Liver (tissue), 9 donors: Measurements from ENCODE around the gene ZFP69B. TPM values are rescaled to one million over a fixed set of nuclear protein-coding genes. Genes with fewer than 3 reads are reported as not detected.

Experiments used
- DNase-seq: peaks from one replicate; pipeline ENCODE4 v3.0.0-alpha.2; 2017; ENCODE audit warnings: low spot score
- H3K27ac ChIP-seq, 2 donors: one replicate each; pipeline ENCODE4 v1.7.0; 2013; ENCODE audit warnings: inconsistent platforms in 2 of 2, low read length in 2 of 2, control low read depth in 1 of 2, low read depth in 1 of 2, mild to moderate bottlenecking in 1 of 2
- H3K27me3 ChIP-seq, 4 donors: one replicate each; pipeline versions ENCODE4 v1.6.1 to v1.7.0; 2013; ENCODE audit warnings: low read length in 3 of 4, inconsistent platforms in 1 of 4, mild to moderate bottlenecking in 1 of 4, moderate library complexity in 1 of 4; ENCODE audit not compliant: control insufficient read depth in 4 of 4, insufficient read depth in 4 of 4
- H3K36me3 ChIP-seq, 4 donors: one replicate each; pipeline versions ENCODE4 v1.6.1 to v1.7.0; 2013; ENCODE audit warnings: low read length in 3 of 4, mild to moderate bottlenecking in 3 of 4, low read depth in 1 of 4, moderate library complexity in 1 of 4; ENCODE audit not compliant: control insufficient read depth in 4 of 4, insufficient read depth in 3 of 4
- H3K4me1 ChIP-seq, 4 donors: one replicate each; pipeline versions ENCODE4 v1.6.1 to v1.7.0; 2013; ENCODE audit warnings: low read length in 3 of 4, mild to moderate bottlenecking in 3 of 4, moderate library complexity in 1 of 4; ENCODE audit not compliant: control insufficient read depth in 4 of 4, insufficient read depth in 4 of 4
- H3K4me3 ChIP-seq, 3 donors: one replicate each; pipeline versions ENCODE4 v1.6.1 to v1.7.0; 2013; ENCODE audit warnings: low read length in 3 of 3, control low read depth in 1 of 3, low read depth in 1 of 3, mild to moderate bottlenecking in 1 of 3
- H3K9ac ChIP-seq, 2 donors: one replicate each; pipeline ENCODE4 v1.7.0; 2013; ENCODE audit warnings: low read length in 2 of 2, mild to moderate bottlenecking in 2 of 2, moderate library complexity in 2 of 2, control low read depth in 1 of 2, low read depth in 1 of 2
- H3K9me3 ChIP-seq, 4 donors: one replicate each; pipeline versions ENCODE4 v1.6.1 to v1.7.0; 2013; ENCODE audit warnings: low read length in 3 of 4; ENCODE audit not compliant: control insufficient read depth in 4 of 4
- EGR1 ChIP-seq, 2 donors: IDR thresholded peaks; 2 replicates each; pipeline ENCODE4 v1.6.1; 2016 to 2018; ENCODE audit warnings: antibody characterized with exemption in 2 of 2, low read depth in 2 of 2
- FOXA1 ChIP-seq: IDR thresholded peaks from 2 replicates; pipeline ENCODE4 v1.6.1; 2016; ENCODE audit warnings: antibody characterized with exemption
- FOXA2 ChIP-seq: IDR thresholded peaks from 2 replicates; pipeline ENCODE4 v1.6.1; 2016; ENCODE audit warnings: antibody characterized with exemption
- GABPA ChIP-seq, 2 donors: IDR thresholded peaks in 1 of 2; conservative IDR thresholded peaks in 1 of 2; 2 replicates each; pipeline ENCODE4 v1.6.1; 2016; ENCODE audit warnings: antibody characterized with exemption in 2 of 2, mild to moderate bottlenecking in 1 of 2, moderate library complexity in 1 of 2
- HNF4A ChIP-seq, 2 donors: conservative IDR thresholded peaks; 2 replicates each; pipeline ENCODE4 v1.6.1; 2016; ENCODE audit warnings: antibody characterized with exemption in 2 of 2, mild to moderate bottlenecking in 2 of 2
- HNF4G ChIP-seq: IDR thresholded peaks from 2 replicates; pipeline ENCODE4 v1.6.1; 2016; ENCODE audit warnings: antibody characterized with exemption
- JUND ChIP-seq, 2 donors: IDR thresholded peaks; 2 replicates each; pipeline ENCODE4 v1.6.1; 2016; ENCODE audit warnings: antibody characterized with exemption in 2 of 2
- NR2F2 ChIP-seq: IDR thresholded peaks from 2 replicates; pipeline ENCODE4 v1.6.1; 2016; ENCODE audit warnings: antibody characterized with exemption
- RAD21 ChIP-seq, 2 donors: IDR thresholded peaks; 2 replicates each; pipeline ENCODE4 v1.6.1; 2016; ENCODE audit warnings: antibody characterized with exemption in 2 of 2, mild to moderate bottlenecking in 2 of 2
- RXRA ChIP-seq, 2 donors: IDR thresholded peaks; 2 replicates each; pipeline ENCODE4 v1.6.1; 2017 to 2018; ENCODE audit warnings: antibody characterized with exemption in 2 of 2, mild to moderate bottlenecking in 1 of 2
- SP1 ChIP-seq: IDR thresholded peaks from 2 replicates; pipeline ENCODE4 v1.6.1; 2018; ENCODE audit warnings: antibody characterized with exemption, mild to moderate bottlenecking
- TAF1 ChIP-seq: conservative IDR thresholded peaks from 2 replicates; pipeline ENCODE4 v1.6.1; 2016; ENCODE audit warnings: antibody characterized with exemption, mild to moderate bottlenecking
- YY1 ChIP-seq: IDR thresholded peaks from 2 replicates; pipeline ENCODE4 v1.6.1; 2016; ENCODE audit warnings: antibody characterized with exemption, mild to moderate bottlenecking
- WGBS: extraction: QIAGEN DNeasy Blood & Tissue Kit; methylation state at CpG from one replicate; pipeline ENCODE4 v1.1.7; 2013; 5-methylcytosine and 5-hydroxymethylcytosine counted together
- polyA plus RNA-seq, 2 donors: library from polyadenylated mRNA; stranded (reverse) in 1 of 2; unstranded in 1 of 2; fragments of 200-250 nt in 1 of 2; fragments of >200 nt in 1 of 2; fragmentation: Nextera tagmentation in 1 of 2; extraction: Ambion mirVana in 1 of 2; gene quantifications; one replicate each; pipeline versions ENCODE4 v1.2.1 to v1.2.3, GENCODE V29; 2013 to 2015
- total RNA-seq, 2 donors: library from RNA; depleted of rRNA; stranded (reverse); fragments of >200 nt; gene quantifications; one replicate each; pipeline ENCODE4 v1.2.3, GENCODE V29; 2014
- TF ChIP-seq, protein P1 (sequence below): IDR thresholded peaks from 2 replicates; pipeline ENCODE4 v1.6.1; 2016; ENCODE audit warnings: antibody characterized with exemption
- TF ChIP-seq, protein P2 (sequence below): IDR thresholded peaks from 2 replicates; pipeline ENCODE4 v1.6.1; 2016; ENCODE audit warnings: antibody characterized with exemption
- TF ChIP-seq, protein P3 (sequence below): IDR thresholded peaks from 2 replicates; pipeline ENCODE4 v1.6.1; 2016; ENCODE audit warnings: antibody characterized with exemption
- TF ChIP-seq, protein P4 (sequence below): fragments of 150-350 bp; IDR thresholded peaks from 2 replicates; pipeline ENCODE4 v1.5.1; 2017; ENCODE audit warnings: improper control_type of control experiment, low read depth, low read length; ENCODE audit not compliant: missing input control
- TF ChIP-seq, protein P5 (sequence below): IDR thresholded peaks from 2 replicates; pipeline ENCODE4 v1.6.1; 2016; ENCODE audit warnings: antibody characterized with exemption, mild to moderate bottlenecking
- donor health status: healthy.
- donor health status: healthy.
- donor health status: healthy.
- donor health status: healthy.
- donor health status: healthy.

The ZFP69B gene
- total and polyA plus RNA-seq, 4 donors: 0.19 to 0.92 (median 0.62) TPM

DNA sequence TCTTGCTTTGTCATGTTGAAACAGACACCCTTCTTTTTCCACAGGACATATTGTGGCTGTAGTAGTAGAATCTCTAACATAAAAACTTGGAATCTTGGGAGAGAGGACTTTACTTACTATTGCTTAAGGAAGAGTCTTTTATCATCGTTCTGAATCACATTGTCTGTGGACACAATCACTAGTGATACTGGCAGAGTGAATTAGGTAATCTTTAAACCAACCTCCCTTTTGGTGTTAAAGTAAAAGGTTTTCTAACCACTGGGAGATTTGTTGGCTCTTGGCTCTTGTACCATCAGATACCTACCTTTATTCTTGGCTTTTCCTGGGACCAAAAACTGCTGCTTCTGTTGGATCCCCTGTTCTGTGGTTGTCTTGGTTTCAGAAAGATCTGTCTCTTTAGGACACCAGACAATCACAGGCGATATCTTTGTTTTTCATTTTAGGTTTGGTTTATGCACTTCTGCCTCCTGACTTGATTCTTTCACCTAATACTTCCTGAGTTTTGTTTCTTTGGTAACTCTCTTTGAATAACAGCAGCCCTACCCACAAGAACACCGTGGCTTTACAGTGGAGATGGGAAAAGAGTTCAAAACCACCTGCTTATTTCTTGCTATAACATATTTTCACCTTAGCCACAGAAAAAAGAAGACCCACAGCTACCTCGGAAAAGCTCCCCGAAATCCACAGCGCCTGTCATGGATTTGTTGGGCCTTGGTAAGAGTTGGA lies 36.6 kb upstream of the ZFP69B start:
- WGBS: 82% methylated on average over 6 of the region's 6 CpGs
- peaks cover 12 to 69% (median 58%) of the 10 kb centered on the region in 4 donors for H3K36me3 ChIP-seq
- no peak overlapping the region for H3K9ac ChIP-seq
- no peak overlapping the region for H3K4me3 ChIP-seq
- no peak overlapping the region for H3K27ac ChIP-seq
- TF ChIP-seq JUND (IDR thresholded peaks at IDR 0.05) (no peak), EGR1 (IDR thresholded peaks at IDR 0.05; ENCODE audit: low read depth in 2 of 2) (no peak), HNF4G (no peak), GABPA (IDR thresholded peaks at IDR 0.05 in 1 of 2, conservative IDR thresholded peaks at IDR 0.05 in 1 of 2) (no peak), RAD21 (IDR thresholded peaks at IDR 0.05) (peak in 1 of 2 donors; percentile 10), TAF1 (no peak), HNF4A (conservative IDR thresholded peaks at IDR 0.05) (peak in 1 of 2 donors; percentile 31), FOXA1 (no peak), YY1 (no peak), FOXA2 (no peak), RXRA (IDR thresholded peaks at IDR 0.05) (peak in 1 of 2 donors; percentile 38), SP1 (no peak), NR2F2 (no peak)
- TF ChIP-seq, protein P1, sequence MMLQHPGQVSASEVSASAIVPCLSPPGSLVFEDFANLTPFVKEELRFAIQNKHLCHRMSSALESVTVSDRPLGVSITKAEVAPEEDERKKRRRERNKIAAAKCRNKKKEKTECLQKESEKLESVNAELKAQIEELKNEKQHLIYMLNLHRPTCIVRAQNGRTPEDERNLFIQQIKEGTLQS: no peak
- TF ChIP-seq, protein P2, sequence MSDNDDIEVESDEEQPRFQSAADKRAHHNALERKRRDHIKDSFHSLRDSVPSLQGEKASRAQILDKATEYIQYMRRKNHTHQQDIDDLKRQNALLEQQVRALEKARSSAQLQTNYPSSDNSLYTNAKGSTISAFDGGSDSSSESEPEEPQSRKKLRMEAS: no peak
- TF ChIP-seq, protein P3, sequence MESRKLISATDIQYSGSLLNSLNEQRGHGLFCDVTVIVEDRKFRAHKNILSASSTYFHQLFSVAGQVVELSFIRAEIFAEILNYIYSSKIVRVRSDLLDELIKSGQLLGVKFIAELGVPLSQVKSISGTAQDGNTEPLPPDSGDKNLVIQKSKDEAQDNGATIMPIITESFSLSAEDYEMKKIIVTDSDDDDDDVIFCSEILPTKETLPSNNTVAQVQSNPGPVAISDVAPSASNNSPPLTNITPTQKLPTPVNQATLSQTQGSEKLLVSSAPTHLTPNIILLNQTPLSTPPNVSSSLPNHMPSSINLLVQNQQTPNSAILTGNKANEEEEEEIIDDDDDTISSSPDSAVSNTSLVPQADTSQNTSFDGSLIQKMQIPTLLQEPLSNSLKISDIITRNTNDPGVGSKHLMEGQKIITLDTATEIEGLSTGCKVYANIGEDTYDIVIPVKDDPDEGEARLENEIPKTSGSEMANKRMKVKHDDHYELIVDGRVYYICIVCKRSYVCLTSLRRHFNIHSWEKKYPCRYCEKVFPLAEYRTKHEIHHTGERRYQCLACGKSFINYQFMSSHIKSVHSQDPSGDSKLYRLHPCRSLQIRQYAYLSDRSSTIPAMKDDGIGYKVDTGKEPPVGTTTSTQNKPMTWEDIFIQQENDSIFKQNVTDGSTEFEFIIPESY: no peak
- TF ChIP-seq, protein P4, sequence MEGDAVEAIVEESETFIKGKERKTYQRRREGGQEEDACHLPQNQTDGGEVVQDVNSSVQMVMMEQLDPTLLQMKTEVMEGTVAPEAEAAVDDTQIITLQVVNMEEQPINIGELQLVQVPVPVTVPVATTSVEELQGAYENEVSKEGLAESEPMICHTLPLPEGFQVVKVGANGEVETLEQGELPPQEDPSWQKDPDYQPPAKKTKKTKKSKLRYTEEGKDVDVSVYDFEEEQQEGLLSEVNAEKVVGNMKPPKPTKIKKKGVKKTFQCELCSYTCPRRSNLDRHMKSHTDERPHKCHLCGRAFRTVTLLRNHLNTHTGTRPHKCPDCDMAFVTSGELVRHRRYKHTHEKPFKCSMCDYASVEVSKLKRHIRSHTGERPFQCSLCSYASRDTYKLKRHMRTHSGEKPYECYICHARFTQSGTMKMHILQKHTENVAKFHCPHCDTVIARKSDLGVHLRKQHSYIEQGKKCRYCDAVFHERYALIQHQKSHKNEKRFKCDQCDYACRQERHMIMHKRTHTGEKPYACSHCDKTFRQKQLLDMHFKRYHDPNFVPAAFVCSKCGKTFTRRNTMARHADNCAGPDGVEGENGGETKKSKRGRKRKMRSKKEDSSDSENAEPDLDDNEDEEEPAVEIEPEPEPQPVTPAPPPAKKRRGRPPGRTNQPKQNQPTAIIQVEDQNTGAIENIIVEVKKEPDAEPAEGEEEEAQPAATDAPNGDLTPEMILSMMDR: no peak
- TF ChIP-seq, protein P5, sequence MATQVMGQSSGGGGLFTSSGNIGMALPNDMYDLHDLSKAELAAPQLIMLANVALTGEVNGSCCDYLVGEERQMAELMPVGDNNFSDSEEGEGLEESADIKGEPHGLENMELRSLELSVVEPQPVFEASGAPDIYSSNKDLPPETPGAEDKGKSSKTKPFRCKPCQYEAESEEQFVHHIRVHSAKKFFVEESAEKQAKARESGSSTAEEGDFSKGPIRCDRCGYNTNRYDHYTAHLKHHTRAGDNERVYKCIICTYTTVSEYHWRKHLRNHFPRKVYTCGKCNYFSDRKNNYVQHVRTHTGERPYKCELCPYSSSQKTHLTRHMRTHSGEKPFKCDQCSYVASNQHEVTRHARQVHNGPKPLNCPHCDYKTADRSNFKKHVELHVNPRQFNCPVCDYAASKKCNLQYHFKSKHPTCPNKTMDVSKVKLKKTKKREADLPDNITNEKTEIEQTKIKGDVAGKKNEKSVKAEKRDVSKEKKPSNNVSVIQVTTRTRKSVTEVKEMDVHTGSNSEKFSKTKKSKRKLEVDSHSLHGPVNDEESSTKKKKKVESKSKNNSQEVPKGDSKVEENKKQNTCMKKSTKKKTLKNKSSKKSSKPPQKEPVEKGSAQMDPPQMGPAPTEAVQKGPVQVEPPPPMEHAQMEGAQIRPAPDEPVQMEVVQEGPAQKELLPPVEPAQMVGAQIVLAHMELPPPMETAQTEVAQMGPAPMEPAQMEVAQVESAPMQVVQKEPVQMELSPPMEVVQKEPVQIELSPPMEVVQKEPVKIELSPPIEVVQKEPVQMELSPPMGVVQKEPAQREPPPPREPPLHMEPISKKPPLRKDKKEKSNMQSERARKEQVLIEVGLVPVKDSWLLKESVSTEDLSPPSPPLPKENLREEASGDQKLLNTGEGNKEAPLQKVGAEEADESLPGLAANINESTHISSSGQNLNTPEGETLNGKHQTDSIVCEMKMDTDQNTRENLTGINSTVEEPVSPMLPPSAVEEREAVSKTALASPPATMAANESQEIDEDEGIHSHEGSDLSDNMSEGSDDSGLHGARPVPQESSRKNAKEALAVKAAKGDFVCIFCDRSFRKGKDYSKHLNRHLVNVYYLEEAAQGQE: no peak
- no peaks in the 10 kb centered on the region for H3K27me3 ChIP-seq
- H3K4me1 ChIP-seq: peaks cover 0 to 19% (median 7%) of the 10 kb centered on the region in 4 donors
- no peak for DNase-seq
- H3K9me3 ChIP-seq: no peaks in the 10 kb centered on the region
